Kidney glomerular epithelial cell (primary cell): Measurements from ENCODE around the gene AIP.
"Not testable (repeated sequence)": the region's sequence is repeated elsewhere in the genome, so short reads cannot be mapped to it uniquely, and the experiment has no call there.

Experiments used
- DNase-seq: peaks from one replicate; lab custom pipeline; 2025; lab: John Stamatoyannopoulos, UW

AIP gene

GRCh38 chr11:67449116-67449844, 33.5 kb upstream of the AIP start:
- no peak for DNase-seq

GRCh38 chr11:67450796-67451657, 31.8 kb upstream of the AIP start:
- no peak for DNase-seq

- no peak for DNase-seq
These were observed 31.2 kb upstream of the AIP start for GRCh38 chr11:67451658-67451976.

- no peak for DNase-seq
These were observed 30.5 kb upstream of the AIP start, which contains the start of gene GPR152 for GRCh38 chr11:67452141-67452952. GPR152 (minus strand) TSS chr11:67452729; CDS start chr11:67452724, 5 bp downstream.

- no peak for DNase-seq
These were observed 28.8 kb upstream of the AIP start for GRCh38 chr11:67453816-67454732.

DNA sequence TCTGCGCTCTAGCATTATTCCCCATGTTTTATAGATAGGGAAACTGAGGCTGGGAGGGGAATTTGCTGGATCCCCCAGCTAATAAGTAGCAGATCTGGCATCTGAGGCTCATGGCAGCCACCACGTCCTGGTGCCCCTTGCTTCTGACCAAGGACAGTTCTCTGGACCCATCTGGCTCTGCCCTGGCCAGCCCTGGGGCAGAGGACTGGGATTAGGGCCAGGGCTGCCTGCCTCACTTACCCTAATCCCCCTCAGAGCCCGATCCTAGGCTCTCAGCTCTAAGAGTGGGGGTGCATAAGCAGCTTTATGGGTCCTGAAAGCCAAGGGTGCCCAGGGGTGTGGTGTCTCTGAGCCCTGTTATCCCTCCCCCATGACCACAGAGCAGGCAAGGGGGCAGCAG, 27.8 kb upstream of the AIP start, which contains the start of gene CABP4:
CABP4 (plus strand) TSS at position 301 of the 400 bp plus-strand sequence; CDS start at position 371, 70 bp downstream.
- DNase-seq: no peak

DNA sequence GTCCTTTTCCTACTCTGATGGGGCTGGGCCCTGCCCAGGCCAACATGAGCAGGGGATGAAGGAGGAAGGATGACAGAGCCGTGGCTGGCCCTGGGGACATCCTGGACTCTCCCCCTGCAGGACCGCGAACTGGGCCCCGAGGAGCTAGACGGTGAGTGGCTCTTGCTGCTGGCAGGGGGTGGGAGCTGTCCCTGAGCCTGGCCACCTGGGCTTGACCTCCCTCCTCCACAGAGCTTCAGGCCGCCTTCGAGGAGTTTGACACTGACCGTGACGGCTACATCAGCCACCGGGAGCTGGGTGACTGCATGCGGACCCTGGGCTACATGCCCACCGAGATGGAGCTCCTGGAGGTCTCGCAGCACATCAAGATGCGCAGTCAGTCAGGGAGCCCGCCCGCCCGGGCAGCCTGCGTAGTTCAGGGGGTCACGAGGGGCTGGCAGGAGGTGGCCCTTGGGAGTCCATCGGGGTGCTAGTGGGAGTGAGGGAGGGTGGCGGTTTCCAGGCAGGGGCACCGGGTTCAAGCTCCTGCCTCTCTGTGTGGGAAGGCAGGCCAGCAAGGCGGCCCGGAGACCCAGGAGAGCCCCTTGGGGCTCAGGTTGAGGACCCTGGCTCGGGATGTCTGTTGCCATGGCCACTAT, 26.6 kb upstream of the AIP start:
- DNase-seq: no peak

- DNase-seq: no peak
These were observed 25.4 kb upstream of the AIP start for GRCh38 chr11:67457453-67457852.

GRCh38 chr11:67458266-67458665, 24.6 kb upstream of the AIP start:
- no peak for DNase-seq

DNA sequence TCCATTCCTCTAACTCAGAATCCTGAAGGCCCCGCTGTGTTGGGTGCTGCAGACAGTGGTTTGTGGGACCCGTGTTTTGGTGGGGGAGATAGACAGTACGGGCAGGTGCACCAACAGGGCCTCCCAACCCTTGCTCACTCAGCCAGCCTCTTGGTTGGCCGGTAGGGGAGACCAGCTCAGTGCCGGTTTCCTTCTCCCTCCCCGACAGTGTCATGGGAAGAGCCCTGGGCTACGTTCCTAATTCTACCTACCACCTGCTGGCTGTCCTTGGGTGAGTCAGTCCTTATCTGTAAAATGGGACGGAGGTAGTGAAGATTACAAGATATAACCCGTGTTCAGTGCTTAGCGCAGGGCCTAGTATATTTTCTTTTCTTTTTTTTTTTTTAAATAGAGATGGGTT, 19.6 kb upstream of the AIP start:
- no peak for DNase-seq

DNA sequence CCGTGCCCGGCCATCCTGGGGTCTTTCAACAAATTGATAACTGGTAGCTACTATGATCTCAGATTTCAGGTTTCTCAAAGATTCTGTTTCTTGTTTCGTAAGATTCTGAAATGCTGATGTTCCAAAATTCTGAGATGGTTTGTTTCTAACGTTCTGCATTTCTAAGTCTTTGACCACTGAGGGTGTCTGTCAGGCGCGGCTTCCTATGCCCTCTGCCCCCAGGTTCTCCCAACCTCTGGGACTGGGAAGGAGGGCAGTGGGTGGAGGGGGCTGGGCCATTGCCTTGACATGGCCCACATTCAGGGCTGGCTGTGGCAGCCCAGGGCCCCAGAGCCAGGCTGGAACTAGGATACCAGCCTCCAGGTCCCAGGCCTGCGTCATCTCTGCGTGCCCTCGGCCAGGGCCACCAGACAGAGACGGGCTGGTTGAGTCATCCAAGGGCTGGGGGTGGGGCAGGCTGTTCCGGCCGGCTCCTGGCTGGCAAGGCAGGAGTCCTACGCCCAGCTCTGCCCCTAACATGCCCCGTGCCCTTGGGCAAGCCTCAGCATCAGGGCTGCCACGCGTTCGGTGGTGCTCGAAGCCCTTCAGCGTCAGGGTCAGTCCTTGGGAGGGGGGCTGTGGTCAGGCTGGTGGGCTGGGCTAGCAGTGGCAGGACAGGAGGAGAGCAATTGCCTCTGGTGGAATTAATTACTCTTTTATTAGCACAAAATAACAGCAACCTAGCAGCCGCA, 19.0 kb upstream of the AIP start:
- peak; percentile 30 for DNase-seq

DNA sequence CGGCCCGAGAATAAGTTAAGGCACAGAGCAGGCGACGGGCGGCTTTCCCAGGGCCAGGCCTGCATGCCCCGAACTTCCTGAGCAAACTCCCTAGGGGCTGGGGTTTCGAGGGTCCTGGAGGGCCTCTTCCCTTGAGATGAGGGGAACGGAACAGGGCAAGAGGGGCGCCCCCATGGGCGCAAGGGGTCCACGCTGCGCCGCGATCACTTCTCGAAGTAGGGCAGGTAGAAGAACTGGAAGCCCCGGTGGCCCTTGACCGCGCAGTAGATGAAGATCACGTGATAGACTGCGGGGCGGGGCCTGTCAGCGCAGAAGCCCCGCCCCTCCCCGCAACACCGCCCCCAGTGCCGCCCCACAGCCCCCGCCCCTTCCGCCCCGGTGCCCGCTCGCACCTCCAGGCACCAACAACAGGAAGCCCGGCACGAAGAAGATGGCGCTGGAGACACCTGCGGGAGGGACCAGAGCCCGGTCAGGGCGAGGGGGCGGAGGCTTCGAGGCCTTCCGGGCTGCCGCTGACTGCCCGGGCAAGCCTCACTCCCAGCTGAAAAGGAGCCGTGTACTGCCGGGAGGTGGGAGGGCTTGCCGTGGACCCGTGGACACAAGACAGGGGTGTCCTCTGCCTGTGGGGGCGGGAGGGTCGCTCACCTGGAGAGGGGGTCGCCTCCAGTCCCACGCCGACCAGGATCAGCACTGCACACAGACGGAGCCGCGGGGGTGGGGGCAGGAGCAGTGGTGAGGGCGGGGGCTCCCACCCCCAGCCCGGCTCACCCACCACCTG, 18.2 kb upstream of the AIP start:
- DNase-seq: peak; percentile 83

GRCh38 chr11:67465189-67465510, 17.7 kb upstream of the AIP start:
- DNase-seq: no peak

GRCh38 chr11:67465530-67465929, 17.3 kb upstream of the AIP start:
- DNase-seq: not testable (repeated sequence)

DNA sequence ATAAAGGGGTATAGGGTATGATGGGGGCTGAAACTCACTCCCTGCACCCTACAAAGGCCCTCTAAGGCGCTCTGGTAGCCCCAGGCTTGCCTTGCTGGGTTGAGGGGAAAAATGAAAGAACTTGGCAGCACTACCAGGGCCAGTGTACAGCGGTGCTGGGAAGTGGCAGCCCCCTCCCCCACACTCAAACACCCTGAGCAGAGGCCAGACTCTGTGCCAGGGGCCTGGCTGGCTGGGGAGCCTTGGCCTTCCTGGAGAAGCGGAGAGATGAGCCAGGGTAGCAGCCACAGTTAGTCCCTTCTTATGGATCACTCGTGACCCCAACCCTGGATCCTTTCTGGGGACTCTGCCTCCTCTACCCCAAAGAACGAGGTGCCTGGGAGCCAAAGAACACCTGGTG, 16.5 kb upstream of the AIP start:
- DNase-seq: no peak

DNA sequence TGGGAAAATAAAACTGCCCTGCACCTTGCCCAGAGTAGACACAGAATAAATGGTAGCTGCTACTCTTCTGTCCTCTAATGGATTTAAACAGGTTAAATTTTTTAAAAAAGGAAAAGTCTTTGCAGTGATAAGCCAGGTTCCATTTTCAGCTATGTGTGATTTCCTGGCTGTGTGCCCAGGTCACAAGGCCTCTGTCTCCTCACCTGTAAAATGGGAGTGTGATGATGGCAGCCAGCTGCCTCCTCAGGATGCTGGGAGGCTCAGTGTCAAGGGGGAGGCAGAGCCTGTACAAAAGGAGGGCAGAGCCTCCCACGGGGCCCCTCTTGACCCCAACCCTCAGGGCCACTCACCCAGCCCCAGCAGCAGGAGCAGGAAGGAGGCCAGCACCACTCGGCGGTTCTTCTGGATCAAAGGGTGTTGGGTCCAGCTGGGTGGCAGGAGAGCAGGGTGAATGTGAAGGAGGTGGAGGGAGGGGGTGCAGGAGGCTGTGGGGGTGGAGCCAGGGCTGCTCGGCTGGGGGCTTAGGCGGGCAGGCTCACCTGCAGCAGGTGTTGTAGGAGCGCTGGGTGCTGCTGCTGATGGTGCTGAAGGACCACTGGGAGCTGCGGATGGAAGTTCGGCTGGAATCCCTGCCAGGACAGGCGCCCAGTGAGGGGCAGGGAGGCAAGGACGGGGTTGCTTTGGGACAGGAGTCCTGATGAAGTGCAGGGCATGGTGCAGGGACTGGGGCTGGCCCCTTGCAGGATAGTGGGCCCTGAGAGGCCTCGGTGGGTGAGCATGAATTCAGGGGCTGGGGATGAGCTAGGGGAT, 15.7 kb upstream of the AIP start:
- DNase-seq: no peak

DNA sequence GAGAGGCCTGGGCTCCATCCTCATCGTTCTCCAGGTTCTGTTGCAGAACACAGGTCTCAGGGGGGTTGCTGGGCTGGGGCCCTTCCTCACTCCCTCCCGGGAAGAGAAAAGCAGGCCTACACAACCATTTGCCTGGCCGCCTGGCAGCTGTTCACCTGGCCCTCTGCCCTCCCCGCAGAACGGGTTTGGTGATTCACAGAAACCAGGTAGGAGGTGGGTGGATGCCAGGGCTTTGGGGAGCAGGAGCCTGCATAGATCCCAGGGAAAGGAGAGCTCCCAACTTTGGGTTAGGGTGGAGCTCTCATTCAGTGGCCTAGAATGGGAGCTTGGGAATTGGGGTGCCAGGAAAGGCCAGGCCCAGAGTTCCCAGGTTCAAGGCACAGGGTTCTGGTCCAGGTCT, 14.8 kb upstream of the AIP start:
- DNase-seq: no peak

GRCh38 chr11:67468456-67468758, 14.4 kb upstream of the AIP start:
- DNase-seq: no peak
